Measurements from ENCODE around the gene CES3. TPM values are rescaled to one million over a fixed set of nuclear protein-coding genes. Genes with fewer than 3 reads are reported as not detected.
A peak's percentile ranks its signal among the peaks of the same experiment; 100 is the strongest.

The CES3 gene
- total RNA-seq, 1 experiment from 2014 or later = 2.2 TPM

GRCh38 chr16:67014634-67015312 lies 53.7 kb downstream of the CES3 start:
- no peak for DNase-seq (ENCODE audit: low read depth)
- in situ Hi-C loops (cut with HindIII; ENCODE audit: low pct_unique_long_range_greater_than_20kb, low sequenced_read_pairs) = no loop called here

- DNase-seq (ENCODE audit: low read depth) = peak; percentile 27
- in situ Hi-C loops (cut with HindIII; ENCODE audit: low pct_unique_long_range_greater_than_20kb, low sequenced_read_pairs) = no loop called here
These were observed 54.3 kb downstream of the CES3 start for GRCh38 chr16:67015313-67015731.

- DNase-seq (ENCODE audit: low read depth) = no peak
- in situ Hi-C loops (cut with HindIII; ENCODE audit: low pct_unique_long_range_greater_than_20kb, low sequenced_read_pairs) = no loop called here
These were observed 55.1 kb downstream of the CES3 start for GRCh38 chr16:67016143-67016542.

GRCh38 chr16:67016681-67017420 lies 55.8 kb downstream of the CES3 start:
- in situ Hi-C loops (cut with HindIII; ENCODE audit: low pct_unique_long_range_greater_than_20kb, low sequenced_read_pairs) = no loop called here
- DNase-seq (ENCODE audit: low read depth) = no peak

- in situ Hi-C loops (cut with HindIII; ENCODE audit: low pct_unique_long_range_greater_than_20kb, low sequenced_read_pairs) = no loop called here
These were observed 56.3 kb downstream of the CES3 start for GRCh38 chr16:67017421-67017750.

GRCh38 chr16:67017810-67018488 lies 56.9 kb downstream of the CES3 start:
- in situ Hi-C loops (cut with HindIII; ENCODE audit: low pct_unique_long_range_greater_than_20kb, low sequenced_read_pairs) = no loop called here

More at GRCh38 chr16:67017421-67017750, 56.3 kb downstream of the CES3 start:
- no peak for DNase-seq (ENCODE audit: low read depth)

GRCh38 chr16:67019171-67019570 lies 58.1 kb downstream of the CES3 start:
- DNase-seq (ENCODE audit: low read depth) = no peak
- in situ Hi-C loops (cut with HindIII; ENCODE audit: low pct_unique_long_range_greater_than_20kb, low sequenced_read_pairs) = no loop called here

More at GRCh38 chr16:67017810-67018488, 56.9 kb downstream of the CES3 start:
- DNase-seq (ENCODE audit: low read depth) = peak; percentile 86

- DNase-seq (ENCODE audit: low read depth) = no peak
- in situ Hi-C loops (cut with HindIII; ENCODE audit: low pct_unique_long_range_greater_than_20kb, low sequenced_read_pairs) = no loop called here
These were observed 60.3 kb downstream of the CES3 start for GRCh38 chr16:67021321-67021720.

GRCh38 chr16:67022531-67023214 lies 61.6 kb downstream of the CES3 start:
- DNase-seq (ENCODE audit: low read depth) = no peak
- in situ Hi-C loops (cut with HindIII; ENCODE audit: low pct_unique_long_range_greater_than_20kb, low sequenced_read_pairs) = no loop called here

- in situ Hi-C loops (cut with HindIII; ENCODE audit: low pct_unique_long_range_greater_than_20kb, low sequenced_read_pairs) = no loop called here
- no peak for DNase-seq (ENCODE audit: low read depth)
These were observed 62.6 kb downstream of the CES3 start for GRCh38 chr16:67023689-67024088.

Other genes with a start within 250 kb of the CES3 start
- 45.7 and 66.9 TPM in 2 replicates for gene DYNC1LI2, start 209.7 kb upstream of the CES3 start, total RNA-seq (2014; rRNA removed; shearing (Covaris generic); ENCODE audit: low replicate concordance)
- not detected in 2 replicates for gene TERB1, start 159.7 kb upstream of the CES3 start, total RNA-seq (2014; rRNA removed; shearing (Covaris generic); ENCODE audit: low replicate concordance)
- gene NAE1, start 130.3 kb upstream of the CES3 start, total RNA-seq (2014; rRNA removed; shearing (Covaris generic); ENCODE audit: low replicate concordance) = 87.0 and 133 TPM in 2 replicates
- gene CA7, start 116.9 kb upstream of the CES3 start, total RNA-seq (2014; rRNA removed; shearing (Covaris generic); ENCODE audit: low replicate concordance) = not detected in 2 replicates
- 2.5 and 3.1 TPM in 2 replicates for gene PDP2, start 80.8 kb upstream of the CES3 start, total RNA-seq (2014; rRNA removed; shearing (Covaris generic); ENCODE audit: low replicate concordance)
- gene CDH16, start 42.4 kb upstream of the CES3 start, total RNA-seq (2014; rRNA removed; shearing (Covaris generic); ENCODE audit: low replicate concordance) = 33.9 and 56.1 TPM in 2 replicates
- 147 and 161 TPM in 2 replicates for gene RRAD, start 35.7 kb upstream of the CES3 start, total RNA-seq (2014; rRNA removed; shearing (Covaris generic); ENCODE audit: low replicate concordance)
- 191 and 225 TPM in 2 replicates for gene CIAO2B, start 26.9 kb upstream of the CES3 start, total RNA-seq (2014; rRNA removed; shearing (Covaris generic); ENCODE audit: low replicate concordance)
- 45.9 and 51.1 TPM in 2 replicates for gene CES2, start 25.8 kb upstream of the CES3 start, total RNA-seq (2014; rRNA removed; shearing (Covaris generic); ENCODE audit: low replicate concordance)
- 0.07 and 0.29 TPM in 2 replicates for gene CES4A, start 27.3 kb downstream of the CES3 start, total RNA-seq (2014; rRNA removed; shearing (Covaris generic); ENCODE audit: low replicate concordance)
- gene CBFB, start 67.9 kb downstream of the CES3 start, total RNA-seq (2014; rRNA removed; shearing (Covaris generic); ENCODE audit: low replicate concordance) = 8.2 and 15.5 TPM in 2 replicates
- gene PHAF1, start 148.7 kb downstream of the CES3 start, total RNA-seq (2014; rRNA removed; shearing (Covaris generic); ENCODE audit: low replicate concordance) = 10.3 and 12.0 TPM in 2 replicates
- 1.1 and 3.3 TPM in 2 replicates for gene B3GNT9, start 189.7 kb downstream of the CES3 start, total RNA-seq (2014; rRNA removed; shearing (Covaris generic); ENCODE audit: low replicate concordance)
- 58.8 and 77.6 TPM in 2 replicates for gene TRADD, start 198.6 kb downstream of the CES3 start, total RNA-seq (2014; rRNA removed; shearing (Covaris generic); ENCODE audit: low replicate concordance)
- gene FBXL8, start 198.7 kb downstream of the CES3 start, total RNA-seq (2014; rRNA removed; shearing (Covaris generic); ENCODE audit: low replicate concordance) = 19.4 and 26.5 TPM in 2 replicates
- 16.5 and 25.6 TPM in 2 replicates for gene HSF4, start 203.5 kb downstream of the CES3 start, total RNA-seq (2014; rRNA removed; shearing (Covaris generic); ENCODE audit: low replicate concordance)
- gene NOL3, start 209.3 kb downstream of the CES3 start, total RNA-seq (2014; rRNA removed; shearing (Covaris generic); ENCODE audit: low replicate concordance) = 114 and 120 TPM in 2 replicates
- 10.1 and 25.8 TPM in 2 replicates for gene MATCAP1, start 222.7 kb downstream of the CES3 start, total RNA-seq (2014; rRNA removed; shearing (Covaris generic); ENCODE audit: low replicate concordance)
- not detected in 2 replicates for gene EXOC3L1, start 228.9 kb downstream of the CES3 start, total RNA-seq (2014; rRNA removed; shearing (Covaris generic); ENCODE audit: low replicate concordance)
- 58.8 and 91.2 TPM in 2 replicates for gene E2F4, start 230.9 kb downstream of the CES3 start, total RNA-seq (2014; rRNA removed; shearing (Covaris generic); ENCODE audit: low replicate concordance)
- 1.5 and 1.9 TPM in 2 replicates for gene ELMO3, start 237.9 kb downstream of the CES3 start, total RNA-seq (2014; rRNA removed; shearing (Covaris generic); ENCODE audit: low replicate concordance)

Measured in Caki2 (cell line).